ENCODE measurements around the gene TLX2.
"Not testable (repeated sequence)": the region's sequence is repeated elsewhere in the genome, so short reads cannot be mapped to it uniquely, and the experiment has no call there.

The TLX2 gene

GRCh38 chr2:74514368-74515270, at the start of gene TLX2:
TSS of gene TLX2 (plus strand) at chr2:74514450. CDS start at chr2:74514807, 357 bp downstream.
- no peak for DNase-seq

DNA sequence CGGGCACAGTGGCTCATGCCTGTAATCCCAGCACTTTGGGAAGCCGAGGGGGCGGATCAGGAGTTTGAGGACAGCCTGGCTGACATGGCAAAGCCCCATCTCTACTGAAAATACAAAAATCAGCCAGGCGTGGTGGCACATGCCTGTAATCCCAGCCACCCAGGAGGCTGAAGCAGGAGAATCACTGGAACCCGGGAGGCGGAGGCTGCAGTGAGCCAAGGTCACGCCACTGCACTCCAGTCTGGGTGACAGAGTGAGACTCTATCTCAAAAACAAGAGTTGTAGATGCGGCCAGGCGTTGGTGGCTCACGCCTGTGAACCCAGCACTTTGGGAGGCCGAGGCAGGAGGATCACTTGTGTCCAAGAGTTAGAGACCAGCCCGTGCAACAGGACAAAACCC, 43.5 kb upstream of the TLX2 start:
- not testable (repeated sequence) for DNase-seq

- DNase-seq = no peak
These were observed 42.8 kb upstream of the TLX2 start for GRCh38 chr2:74471332-74472065.

GRCh38 chr2:74472086-74472944, 41.9 kb upstream of the TLX2 start, which contains the start of gene MRPL53:
TSS of gene MRPL53 (minus strand) at chr2:74472680. CDS start at chr2:74472660, 20 bp downstream.
- DNase-seq = peak; percentile 65 to 95 (median 89)

DNA sequence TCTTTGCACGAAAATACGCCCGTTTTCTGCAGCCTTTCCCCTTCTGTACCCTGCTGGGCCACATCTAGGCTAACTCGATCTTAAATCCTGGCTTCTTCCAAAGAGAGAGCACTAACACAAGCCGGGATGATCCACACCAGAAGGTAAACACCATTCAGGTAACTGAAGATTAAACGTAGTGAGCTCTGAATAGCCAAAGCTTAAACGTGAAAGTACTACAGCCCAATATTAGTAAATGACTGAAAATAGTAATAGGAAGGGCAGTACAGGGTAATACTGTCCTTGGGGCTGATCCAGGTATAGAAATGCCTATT, 41.3 kb upstream of the TLX2 start:
- DNase-seq = no peak

DNA sequence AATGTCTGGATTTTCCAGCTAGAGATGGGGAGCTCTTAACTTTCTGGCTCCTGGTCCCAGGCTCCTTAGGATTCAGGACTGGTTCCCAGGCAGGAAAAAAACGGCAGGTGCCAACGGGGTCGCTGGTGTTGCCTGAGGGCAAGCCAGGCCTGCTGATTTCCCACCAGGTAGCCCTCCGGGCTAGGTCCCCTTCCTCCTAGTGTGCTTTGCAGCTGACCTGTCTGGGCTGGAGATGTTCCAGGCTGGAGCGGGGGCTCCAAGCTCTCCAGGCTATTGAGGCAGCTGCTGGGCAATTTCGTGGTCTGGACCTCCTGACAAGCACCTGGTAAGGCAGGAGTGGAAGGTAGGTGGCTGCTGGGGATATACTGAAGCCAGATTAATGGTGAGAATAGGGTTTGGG, 39.8 kb upstream of the TLX2 start:
- DNase-seq = no peak

DNA sequence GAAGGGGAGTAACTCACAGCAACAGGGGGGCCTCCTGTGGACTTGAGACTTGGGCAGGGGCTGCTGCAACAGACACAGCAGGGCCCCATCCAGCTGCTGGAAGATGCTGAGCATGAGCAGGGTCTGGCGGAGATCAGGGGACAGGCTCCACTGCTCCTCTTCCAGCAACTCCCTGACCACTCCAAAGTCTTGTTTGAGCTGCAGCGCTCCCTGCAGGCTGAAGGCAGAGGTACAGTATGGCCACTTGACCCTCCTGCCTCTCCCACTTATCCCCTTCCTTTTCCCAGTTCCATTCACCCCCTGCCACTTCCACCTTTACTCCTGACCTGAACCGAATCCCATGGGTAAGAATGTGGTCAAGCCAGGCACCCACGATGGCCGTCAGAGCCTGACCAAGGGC, 39.4 kb upstream of the TLX2 start:
- no peak for DNase-seq

DNA sequence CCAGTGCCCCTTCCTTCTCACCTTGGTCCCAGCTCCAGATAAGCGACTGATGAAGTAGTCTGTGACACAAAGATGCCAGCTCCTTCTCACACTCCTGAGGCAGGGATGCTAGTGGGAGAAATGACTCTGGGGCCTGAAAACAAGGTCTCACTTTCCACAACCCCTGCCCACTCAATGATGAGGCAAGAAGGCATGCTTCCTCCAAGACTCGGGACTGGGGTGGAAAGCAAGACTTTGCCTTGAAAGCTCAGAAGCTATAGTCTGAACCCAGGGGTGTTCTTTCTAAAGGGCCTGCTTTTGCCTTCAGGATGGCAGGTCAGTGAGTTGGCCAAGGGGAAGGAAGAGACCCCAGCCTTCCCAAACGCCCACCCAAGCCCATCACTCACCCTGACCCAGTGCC, 32.8 kb upstream of the TLX2 start:
- DNase-seq = no peak

DNA sequence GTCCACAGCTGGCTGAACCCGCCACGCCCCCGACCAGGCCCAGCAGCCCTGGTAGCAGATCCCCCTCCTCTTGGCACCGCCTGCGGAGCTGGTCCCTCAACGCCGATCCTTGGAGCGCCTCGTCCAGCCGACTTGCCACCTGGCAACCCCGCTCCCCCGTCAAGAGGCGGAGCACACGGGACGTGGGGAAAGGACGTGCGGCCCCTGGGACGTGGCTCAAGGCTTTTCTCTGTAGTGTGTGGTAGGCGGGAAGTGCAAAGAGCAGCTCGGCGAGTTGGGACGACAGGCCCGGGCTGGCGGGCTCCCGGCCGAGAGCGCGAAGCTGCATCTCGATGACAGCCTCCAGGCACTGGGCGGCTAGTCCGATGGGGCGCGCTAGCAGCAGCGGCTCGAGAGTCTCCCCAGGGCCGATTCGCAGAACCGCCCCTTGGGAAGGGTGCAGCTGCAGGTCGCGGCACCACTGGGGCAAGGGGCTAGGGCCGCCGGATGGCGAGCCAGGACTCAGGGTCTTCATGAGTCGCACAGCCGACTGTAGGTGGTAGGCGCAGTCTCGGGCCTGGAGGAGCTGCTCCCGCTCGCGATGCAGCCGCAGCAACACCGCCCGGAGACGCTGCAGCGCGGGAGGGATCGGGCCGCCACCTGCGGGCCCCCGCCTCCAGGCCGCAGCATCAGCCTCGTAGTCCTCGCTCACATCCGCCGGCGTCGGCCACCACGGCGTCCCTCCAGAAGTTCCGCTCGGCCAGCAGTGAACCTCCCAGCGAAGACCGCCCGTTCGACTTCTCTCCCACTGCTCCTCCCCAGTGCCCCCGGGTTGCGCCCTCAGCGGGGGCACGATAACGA, 32.1 kb upstream of the TLX2 start:
- peak in 15 of 58 donors; percentile 51 to 84 (median 71) for DNase-seq

- DNase-seq = peak; percentile 85 to 100 (median 95)
These were observed 31.2 kb upstream of the TLX2 start, which contains the start of the genes CCDC142 and TTC31 for GRCh38 chr2:74482801-74483674. TSS of gene CCDC142 (minus strand) at chr2:74482998. CDS start at chr2:74482837, 161 bp downstream. TSS of gene TTC31 (plus strand) at chr2:74483081. CDS start at chr2:74483096, 15 bp downstream.

DNA sequence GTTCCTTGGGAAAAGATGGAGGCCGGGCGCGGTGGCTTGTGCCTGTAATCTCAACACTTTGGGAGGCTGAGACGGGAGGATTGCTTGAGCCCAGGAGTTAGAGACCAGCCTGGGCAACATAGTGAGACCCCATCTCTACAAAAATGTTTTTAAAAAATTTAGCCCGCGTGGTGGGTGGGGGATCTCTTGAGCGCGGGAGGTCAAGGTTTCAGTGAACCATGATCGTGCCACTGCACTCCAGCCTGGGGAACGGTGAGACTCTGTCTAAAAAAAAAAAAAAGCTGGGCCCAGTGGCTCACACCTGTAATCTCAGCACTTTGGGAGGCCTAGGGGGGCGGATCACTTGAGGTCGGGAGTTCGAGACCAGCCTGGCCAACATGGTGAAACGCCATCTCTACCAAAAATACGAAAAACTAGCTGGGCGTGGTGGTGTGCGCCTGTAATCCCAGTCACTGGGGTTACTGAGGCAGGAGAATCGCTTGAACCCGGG, 30.5 kb upstream of the TLX2 start:
- not testable (repeated sequence) for DNase-seq

DNA sequence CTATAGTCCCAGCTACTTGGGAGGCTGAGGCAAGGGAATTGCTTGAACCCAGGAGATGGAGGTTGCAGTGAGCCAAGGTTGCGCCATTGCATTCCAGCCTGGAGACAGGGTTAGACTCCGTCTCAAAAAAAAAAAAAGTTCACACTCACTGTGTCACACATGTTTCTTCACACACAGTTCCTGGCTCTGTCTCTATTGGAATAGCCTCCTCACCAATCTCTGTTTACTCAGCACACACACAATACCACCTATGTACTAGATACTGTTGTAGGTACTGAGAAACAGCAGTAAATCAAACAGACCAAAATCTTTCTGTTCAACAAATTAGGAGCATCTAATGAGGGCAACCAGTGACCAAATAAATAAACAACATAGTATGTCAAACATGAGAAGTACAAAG, 28.1 kb upstream of the TLX2 start:
- no peak for DNase-seq

DNA sequence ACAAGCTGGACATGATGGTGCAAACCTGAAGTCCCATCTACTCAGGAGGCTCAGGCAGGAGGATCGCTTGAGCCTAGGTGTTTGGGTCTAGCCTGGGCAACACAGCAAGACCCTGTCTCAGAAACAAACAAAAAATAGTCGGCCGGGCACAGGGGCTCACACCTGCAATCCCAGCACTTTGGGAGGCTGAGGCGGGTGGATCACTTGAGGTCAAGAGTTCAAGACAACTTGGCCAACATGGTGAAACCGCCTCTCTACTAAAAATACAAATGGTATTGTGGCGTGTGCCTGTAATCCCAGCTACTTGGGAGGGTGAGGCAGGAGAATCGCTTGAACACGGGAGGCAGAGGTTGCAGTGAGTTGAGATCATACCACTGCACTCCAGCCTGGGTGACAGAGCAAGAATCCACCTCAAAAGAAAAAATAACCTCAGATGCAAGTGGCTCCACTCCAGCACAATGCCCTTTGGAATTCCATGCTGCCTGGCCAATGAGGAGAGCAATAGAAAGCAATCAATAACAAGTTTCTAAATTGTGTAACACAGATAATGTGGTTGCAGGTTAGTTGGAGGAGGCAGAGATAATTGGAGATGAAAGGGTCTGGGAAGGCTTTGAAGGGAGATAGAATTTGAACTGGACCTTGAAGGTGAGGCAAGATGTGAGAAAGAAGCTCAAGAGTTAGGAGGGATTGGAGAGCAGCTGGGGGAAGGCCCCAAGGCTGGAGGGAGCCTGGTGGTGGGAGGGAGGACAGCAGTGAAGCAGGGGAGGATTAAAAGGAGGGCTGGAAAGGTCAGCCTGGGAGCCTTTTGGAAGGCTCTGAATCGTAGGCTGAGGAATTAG, 25.4 kb upstream of the TLX2 start:
- no peak for DNase-seq

- DNase-seq = no peak
These were observed 24.3 kb upstream of the TLX2 start for GRCh38 chr2:74489906-74490305.

DNA sequence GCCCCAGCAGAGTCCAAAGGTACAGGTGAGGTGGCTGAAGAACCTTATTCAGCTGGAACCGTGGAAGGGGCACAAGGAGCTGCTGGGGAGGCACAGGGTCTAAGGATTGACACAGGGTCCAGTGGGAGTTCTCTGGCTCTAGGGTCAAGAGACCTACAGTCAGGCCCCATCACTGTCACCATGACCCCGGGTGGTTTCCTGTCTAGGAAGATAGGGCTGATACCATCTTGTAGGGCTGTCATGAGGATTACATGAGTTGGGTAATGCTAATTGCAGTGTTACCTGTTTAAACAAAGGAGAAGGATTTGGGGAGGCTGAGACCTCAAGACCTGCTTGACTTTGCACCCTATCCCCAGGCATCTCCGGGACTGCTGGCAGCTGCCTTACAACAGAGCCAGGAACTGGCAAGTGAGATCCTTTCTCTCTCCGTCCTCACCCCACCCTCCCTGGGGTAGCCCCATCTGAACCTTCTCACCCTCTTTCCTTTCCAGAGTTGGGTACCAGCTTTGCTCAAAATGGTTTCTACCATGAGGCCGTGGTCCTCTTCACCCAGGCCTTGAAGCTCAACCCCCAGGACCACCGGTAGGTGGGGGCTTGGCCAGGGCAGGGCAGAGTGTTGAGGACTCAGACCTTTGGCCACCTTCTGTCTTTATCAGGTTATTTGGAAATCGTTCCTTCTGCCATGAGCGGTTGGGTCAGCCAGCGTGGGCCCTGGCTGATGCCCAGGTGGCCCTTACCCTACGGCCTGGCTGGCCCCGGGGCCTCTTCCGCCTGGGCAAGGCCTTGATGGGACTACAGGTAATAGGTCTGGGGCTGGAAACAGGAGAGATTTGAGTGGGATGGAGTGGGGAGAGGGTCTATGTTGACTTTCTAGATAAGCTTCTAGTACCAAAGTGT, 22.4 kb upstream of the TLX2 start:
- DNase-seq = no peak

DNA sequence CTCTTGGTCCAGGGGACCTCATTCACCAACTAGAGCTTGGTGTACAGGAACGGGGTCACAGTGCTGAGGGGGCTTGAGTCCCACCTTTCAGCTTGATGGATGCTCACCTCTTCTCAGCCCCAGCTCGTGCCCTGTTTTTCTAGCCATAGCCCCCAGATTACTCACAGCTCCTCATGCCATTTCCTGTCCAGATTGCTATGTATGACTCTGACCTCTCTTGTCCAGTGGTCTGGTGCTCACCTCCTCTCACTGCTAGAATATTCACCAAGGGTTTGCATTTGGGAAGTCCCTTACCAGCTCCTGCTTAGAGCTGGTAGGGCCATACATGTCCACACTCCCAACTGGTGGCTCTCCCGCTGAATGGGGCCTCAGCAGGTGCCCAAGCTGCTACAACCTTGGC, 20.7 kb upstream of the TLX2 start:
- no peak for DNase-seq

DNA sequence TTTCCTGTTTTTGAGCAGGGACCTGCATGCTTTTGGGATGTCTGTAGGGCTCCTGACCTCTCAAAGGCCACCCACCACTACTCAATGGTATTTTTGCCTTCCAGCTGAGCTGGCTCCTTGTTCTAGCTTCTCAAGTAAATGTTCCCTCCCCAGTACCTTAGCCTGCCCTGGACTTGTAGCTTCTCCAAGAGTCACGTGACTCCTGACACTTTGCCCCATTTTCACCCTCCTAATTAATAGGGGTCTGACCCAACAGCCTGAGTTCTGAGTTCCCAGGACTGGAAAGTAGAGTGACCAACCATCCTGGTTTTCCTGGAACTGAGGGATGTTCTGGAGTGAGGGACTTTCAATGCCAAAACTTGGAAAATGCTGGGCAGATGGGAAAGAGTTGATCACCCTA, 18.8 kb upstream of the TLX2 start:
- no peak for DNase-seq
